HG02678 (cell line): ENCODE data around the gene SUPT7L.
"Not testable (repeated sequence)": the region's sequence is repeated elsewhere in the genome, so short reads cannot be mapped to it uniquely, and the experiment has no call there.

ENCODE experiments used
- ATAC-seq: cut with Tn5 transposase; IDR thresholded peaks from one replicate; pipeline ENCODE4 v1.9.1; 2021; ENCODE audit warnings: mild to moderate bottlenecking, moderate library complexity; ENCODE audit not compliant: unreplicated experiment

SUPT7L gene

DNA sequence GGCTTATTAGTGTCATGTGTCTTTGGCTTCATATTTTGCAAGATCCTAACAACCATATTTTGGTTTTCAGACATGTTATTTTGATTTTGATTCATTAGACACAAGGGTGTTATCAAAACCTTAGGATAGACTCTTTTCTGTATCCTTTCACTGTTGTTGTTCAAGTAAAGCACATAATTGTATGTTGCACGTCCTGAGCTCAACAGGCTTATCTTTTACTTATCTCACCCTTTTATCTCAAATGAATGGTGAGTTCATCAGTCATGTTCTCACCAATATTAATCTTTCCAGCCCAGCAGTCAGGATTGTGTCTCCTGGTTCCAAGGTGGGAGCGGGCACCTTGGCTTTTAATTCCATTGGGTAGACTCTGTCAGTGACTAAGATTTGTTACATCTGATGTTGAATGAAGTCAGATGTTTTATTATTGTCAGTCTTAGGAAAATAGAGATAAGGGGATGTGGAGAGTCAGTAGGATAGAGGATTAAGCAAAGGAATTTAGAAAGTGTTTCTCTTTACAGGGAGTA is 22.6 kb downstream of the SUPT7L start:
- no peak for ATAC-seq

DNA sequence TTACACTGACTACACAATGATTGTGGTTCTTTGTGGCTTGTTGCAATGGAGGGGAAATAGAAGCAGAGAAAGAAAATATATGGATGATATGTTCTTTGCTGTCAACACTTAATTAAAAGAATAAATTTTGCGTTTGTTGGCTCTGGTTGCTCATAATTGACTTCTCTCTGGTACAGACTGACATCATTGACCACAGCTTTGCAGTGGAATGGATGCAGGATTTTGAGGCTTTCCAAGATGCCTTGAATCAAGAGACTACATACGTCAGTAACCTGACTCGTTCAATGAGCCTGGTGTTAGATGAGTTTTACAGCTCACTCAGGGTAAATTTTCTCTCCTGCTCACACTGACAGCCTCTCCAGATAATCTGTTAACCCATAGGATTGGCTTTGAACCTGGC is 24.7 kb downstream of the SUPT7L start:
- no peak for ATAC-seq

DNA sequence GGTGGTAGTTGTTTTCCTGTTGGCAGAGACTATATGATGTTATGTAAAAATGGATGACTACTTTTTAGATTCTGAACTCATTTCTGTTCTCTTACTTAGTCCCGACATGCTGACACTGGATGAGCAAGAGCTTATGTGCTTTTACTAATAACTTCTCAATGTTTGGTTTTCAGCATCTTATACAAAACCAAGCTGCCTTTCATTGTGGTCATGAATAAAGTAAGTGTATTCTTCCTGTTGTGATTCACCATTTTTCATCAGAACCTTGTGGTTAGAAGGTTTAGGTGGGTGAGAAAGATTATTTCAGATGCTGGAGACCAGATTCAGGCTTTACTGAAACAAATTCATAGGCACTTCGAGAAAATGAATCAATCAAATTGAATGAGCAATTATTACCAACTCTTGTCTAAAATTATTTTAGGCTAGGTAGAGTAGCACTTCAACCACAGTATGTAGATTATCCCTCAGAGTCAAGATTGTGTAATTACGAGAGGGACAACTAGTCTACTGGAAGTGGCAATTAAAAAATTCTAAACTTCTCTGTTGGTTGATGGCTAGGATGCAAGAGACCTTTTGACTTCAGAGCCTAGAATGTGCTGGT is 25.3 kb downstream of the SUPT7L start:
- no peak for ATAC-seq

- no peak for ATAC-seq
Observed at GRCh38 chr2:27636766-27637165, 26.6 kb downstream of the SUPT7L start.

GRCh38 chr2:27634291-27634690 is 29.1 kb downstream of the SUPT7L start:
- ATAC-seq: no peak

DNA sequence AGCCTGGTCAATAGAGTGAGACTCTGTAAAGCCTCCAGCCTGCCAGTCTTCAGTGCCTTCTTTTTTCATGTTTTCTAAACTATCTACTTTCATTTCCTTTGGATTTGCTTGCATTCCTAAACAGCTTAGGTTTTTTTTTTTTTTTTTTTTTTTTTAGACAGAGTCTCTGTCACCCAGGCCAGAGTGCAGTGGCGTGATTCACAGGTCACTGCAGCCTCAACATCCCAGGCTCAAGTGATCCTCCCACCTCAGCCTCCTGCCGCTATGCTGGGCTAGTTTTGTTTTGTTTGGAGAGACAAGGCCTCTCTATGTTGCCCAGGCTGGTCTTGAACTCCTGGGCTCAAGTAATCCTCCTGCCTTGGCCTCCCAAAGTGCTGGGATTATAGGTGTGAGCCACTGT is 33.2 kb downstream of the SUPT7L start:
- ATAC-seq: not testable (repeated sequence)

DNA sequence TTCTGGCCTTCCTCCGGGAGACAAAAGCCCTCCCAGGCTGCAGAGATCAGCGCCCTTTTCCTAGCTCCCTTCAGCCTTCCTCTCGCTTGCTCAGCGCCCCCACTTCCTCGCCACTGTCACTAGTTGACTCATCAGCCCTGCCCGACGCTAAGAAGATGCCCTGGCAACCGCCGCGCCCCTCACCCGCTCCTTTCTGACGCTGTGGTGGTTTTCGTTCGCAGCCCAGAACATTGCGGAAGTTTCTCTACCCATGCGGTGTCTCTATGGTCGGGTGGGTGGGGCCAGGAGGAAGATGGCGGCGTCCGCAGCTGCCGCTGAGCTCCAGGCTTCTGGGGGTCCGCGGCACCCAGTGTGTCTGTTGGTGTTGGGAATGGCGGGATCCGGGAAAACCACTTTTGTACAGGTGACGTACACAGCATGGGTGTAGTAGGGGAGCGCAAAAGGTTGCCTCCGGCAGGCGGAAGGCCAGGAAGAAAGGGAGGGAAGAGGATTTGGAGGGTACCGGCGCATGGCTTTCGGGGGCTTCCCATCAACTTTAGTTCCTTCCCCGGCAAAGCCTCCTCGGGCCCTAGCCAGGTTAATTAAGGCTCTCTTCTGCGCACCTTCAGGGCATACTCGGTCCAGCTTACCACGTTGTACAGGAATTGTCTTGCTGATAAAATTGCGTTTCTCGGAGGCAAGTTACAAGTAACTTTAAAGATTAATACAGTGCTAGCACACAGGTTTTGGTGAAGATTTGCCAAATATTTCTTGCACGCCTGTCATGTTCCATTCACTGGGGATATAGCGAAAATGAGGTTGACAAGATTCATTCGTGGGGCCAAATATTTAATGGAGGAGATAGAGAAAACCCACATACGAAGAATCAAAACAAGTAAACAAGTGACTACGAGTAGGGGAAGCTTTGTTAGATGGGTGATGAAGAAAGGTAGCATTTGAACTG is 34.4 kb downstream of the SUPT7L start, which contains the start of the genes CCDC121 and GPN1:
TSS of gene CCDC121 (minus strand) at position 246 of the 943 bp plus-strand sequence. CDS start 1,213 bp downstream, outside the sequence.
TSS of gene GPN1 (plus strand) at position 284 of the 943 bp plus-strand sequence. CDS start at position 293, 9 bp downstream.
- peak; percentile 97 for ATAC-seq

DNA sequence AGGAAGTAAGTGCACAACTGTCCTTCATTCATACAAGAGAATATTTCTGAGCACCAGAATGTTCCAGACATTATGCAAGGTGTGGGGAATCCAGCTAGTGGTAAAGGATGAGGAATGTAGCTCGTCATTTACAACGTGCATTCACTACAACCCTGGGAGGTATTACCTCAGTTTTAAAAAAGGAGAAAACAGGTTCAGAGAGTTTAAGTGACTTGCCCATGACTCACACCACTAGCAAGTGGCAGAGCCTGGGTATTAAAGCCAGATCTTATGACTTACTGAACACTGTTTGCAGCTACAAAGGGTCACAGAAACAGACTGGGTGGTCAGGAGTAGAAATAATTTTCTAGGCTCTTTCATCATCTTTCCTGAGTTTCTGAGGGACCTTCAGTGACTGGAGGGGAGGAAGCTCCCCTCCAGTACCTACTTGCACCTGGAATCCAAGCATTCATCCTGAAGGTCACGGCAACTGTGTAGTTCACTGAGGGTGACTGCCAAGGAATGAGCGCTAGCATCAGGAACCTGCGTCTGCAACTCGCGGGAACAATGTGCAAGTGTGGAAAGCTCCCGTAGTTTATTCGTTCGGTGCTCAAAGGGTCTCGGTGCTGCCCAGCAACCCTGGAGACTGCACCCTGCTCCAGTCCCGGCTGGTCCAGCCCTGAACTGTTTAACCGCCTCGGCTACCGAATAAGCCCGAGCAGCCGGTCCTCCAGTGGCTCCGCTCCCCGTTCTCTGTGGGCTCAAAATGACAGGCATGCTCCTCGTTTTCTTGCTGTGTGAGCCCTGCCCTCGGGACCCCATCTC is 35.2 kb downstream of the SUPT7L start:
- ATAC-seq: peak; percentile 12

GRCh38 chr2:27626921-27627320 is 36.5 kb downstream of the SUPT7L start:
- ATAC-seq: not testable (repeated sequence)

DNA sequence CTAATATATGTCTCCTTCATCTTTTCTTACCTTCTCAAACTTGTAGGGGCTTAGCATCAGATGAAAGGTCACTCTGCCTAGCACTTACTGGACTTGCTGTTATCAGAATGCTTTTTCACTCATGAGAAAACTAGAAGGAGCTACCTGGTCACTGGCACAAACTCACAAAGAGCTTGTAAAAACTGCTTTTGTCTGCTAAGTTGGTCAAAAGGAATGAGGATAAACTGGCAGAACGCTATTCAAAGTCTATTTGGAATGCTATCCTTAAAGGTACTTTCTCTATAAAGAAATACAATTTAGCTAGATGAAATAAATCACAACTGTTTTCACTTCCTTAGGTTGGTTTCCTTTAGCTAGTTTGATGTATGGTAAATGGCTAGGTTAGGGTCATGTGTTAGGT is 37.1 kb downstream of the SUPT7L start:
- not testable (repeated sequence) for ATAC-seq

DNA sequence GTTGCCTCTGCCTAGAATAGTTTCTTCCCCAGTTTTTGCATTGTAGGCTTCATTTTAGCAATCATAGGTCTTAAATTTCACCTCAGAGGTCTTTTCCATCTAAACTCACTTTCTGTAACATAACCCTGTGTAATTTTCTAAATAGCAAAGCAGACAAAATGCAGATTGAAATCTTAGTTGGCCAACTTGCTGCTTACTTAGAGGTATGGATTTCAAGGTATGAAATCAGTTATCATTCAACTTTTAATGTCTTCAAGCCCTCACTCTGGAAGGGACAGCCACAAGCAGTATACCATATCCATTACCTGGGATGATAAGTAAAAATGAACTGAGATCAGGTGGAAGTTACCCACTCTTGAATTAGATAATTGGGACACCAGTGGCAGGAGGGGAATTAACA is 38.5 kb downstream of the SUPT7L start:
- no peak for ATAC-seq

DNA sequence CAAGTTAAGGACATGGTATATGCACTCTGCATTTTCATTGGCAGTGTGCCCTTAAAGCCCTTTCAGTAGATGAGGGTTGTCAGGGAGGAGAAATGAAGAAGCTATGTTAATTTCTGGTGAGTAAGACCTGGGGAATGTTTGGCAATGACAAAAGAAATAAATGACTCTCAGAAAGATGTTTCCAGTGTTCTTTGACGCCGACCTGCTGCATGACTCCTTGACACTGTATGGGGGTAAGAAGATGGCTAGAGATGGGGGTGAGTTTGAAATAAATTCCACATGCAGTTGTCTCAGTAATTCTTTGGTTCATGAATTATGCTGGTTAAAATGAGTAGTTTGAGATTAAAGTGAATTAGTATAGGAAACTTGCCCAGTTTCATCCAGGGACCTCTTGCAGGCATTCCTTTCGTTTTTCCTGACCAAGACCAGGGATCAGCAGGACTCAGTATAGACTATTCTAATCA is 40.5 kb downstream of the SUPT7L start:
- no peak for ATAC-seq

- ATAC-seq: no peak
Observed at GRCh38 chr2:27621524-27621923, 41.9 kb downstream of the SUPT7L start.

DNA sequence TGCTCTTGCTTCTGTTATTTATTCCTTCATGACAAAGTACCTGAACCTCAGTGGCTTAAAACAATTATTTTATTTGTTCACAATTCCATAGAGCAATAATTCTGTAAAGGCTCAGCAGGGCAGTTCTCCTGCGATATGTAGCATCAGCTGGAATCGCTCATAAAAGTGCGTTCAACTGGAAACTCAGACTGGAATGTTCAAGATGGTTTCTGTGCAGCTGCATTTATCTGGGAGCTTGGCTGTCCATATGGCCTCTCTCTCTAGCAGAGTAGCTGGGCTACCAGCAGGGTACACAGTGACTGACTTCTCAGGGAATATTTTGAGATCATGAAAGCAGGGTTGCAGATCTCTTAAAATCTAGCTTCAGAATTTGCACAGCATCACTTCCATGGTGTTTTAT is 48.1 kb downstream of the SUPT7L start:
- no peak for ATAC-seq

DNA sequence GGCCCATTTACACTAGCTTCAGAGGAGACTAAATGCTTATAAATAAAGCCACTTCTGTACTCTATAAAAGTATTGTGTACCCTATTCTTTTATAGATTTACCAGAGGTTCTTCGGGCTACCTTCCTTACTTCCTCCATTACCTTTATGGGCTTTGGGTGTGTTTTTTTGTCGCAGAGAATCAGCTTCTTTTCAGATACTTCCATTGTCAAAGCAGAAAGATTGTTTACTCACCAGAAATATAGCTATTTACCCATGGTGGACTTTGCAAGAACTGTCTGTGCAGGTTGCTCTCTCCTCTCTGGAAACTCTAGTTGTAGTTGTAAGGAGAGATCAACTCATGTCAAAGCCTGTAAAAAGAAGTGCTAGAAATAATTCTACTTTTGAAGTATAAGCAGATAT is 49.4 kb downstream of the SUPT7L start:
- no peak for ATAC-seq

DNA sequence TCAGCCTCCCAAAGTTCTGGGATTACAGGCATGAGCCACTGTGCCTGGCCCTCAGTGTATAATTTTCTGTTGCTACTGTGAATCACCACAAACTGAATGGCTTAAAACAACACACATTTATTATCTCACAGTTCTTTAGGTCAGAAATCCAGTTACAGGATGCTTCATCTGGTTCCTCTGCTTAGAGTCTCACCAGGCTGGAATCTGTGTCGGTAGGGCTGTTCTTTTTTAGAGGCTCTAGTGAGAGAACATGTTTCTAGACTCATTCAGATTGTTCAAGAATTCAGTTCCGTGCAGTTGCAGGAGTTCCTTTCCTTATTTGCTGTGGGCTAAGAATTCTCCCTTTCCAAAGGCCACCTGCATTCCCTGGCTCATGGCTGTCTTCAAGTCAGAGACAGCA is 56.8 kb downstream of the SUPT7L start:
- no peak for ATAC-seq
